ENCODE measurements around the gene BAHCC1.

The BAHCC1 gene

DNA sequence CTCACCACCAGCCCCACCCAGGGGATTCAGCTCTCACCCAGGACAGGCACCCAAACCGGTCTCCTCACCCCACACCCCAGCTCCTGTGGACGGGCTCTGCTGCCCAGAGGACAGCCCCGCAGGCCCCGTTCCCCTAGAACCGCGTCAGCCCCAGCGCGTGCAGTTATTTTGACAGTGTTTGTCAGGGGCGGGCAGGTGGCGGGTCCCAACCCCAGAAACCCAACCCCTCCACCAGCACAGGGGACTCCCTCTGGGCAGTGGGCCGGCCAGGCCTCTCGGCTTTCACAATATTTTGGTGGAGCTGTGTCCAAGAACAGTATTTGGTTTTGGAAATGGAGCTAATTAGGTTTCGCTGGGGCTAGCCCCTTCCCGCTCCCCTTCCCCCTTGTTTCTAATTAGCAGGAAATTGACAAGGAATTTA lies 44.8 kb downstream of the BAHCC1 start:
- in situ Hi-C loops (cut with MboI; ENCODE audit: low sequenced_read_pairs) = no loop called here

DNA sequence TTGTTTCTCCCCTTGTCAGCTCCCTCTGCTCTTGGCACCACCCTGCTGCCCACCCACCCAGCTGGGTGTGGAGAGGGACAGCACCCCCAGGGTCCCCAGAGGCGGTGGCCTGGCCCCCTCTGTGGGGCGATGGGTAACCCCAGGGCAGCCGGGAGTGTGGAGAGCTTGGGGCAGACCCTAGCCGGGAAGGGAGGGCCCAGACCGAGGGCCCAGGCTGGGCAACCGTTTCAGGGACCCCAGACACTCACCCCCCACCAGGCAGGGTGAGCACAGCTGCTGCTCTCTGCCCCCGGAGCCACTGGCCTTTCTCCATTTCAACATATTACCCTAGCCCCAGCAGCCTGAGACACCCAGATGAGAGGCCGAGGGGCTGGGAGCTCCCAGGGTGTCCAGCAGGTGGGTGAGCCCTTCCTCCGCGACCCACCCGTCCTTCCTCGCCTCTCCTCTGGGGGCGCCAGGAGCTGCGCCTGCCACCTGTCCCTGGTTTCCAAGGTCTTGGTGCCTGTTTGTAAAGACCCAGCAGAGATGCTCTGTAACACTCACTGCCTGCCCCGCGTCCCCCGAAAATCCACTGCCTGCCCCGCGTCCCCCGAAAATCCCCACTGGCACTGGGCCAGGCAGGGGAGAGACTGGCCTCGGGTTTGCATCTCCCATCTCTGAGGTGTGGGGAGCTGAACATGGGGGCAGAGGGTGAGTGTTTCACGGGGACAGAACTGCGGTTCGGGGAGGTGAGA lies 45.4 kb downstream of the BAHCC1 start:
- in situ Hi-C loops (cut with MboI; ENCODE audit: low sequenced_read_pairs) = no loop called here

GRCh38 chr17:81442791-81443190 lies 47.5 kb downstream of the BAHCC1 start:
- in situ Hi-C loops (cut with MboI; ENCODE audit: low sequenced_read_pairs) = no loop called here

- in situ Hi-C loops (cut with MboI; ENCODE audit: low sequenced_read_pairs) = no loop called here
These were observed 48.0 kb downstream of the BAHCC1 start for GRCh38 chr17:81443269-81443668.

GRCh38 chr17:81444610-81445339 lies 49.5 kb downstream of the BAHCC1 start:
- in situ Hi-C loops (cut with MboI; ENCODE audit: low sequenced_read_pairs) = no loop called here

- in situ Hi-C loops (cut with MboI; ENCODE audit: low sequenced_read_pairs) = no loop called here
These were observed 50.6 kb downstream of the BAHCC1 start for GRCh38 chr17:81445642-81446503.

DNA sequence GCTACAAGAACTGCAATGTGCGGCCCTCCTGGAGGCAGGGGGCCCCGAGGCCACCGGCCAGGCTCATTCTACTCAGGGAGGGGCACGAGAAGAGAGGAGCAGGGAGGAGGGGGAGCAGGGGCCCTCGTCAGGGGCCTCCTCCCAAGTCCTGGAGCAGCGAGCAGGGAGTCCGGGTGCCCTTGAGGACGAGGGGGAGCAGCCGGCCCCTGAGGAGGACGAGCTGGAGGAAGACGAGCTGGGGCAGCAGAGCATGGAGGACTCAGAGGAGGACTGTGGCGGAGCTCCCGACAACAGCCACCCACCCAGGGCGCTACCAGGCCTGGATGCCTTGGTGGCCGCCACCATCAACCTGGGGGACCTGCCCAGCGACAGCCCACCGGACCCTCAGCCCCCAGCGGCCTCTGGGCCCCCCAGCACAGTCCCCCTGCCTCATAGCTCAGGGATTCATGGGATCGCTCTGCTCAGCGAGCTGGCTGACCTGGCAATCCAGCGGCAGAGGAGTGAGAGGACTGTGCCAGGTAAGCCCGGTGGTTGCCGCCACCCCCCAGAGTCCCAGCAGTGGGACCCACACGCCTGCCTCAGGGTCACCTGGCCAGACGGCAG lies 52.2 kb downstream of the BAHCC1 start:
- in situ Hi-C loops (cut with MboI; ENCODE audit: low sequenced_read_pairs) = no loop called here

GRCh38 chr17:81448442-81448841 lies 53.2 kb downstream of the BAHCC1 start:
- in situ Hi-C loops (cut with MboI; ENCODE audit: low sequenced_read_pairs) = no loop called here

GRCh38 chr17:81448950-81449349 lies 53.7 kb downstream of the BAHCC1 start:
- in situ Hi-C loops (cut with MboI; ENCODE audit: low sequenced_read_pairs) = no loop called here

DNA sequence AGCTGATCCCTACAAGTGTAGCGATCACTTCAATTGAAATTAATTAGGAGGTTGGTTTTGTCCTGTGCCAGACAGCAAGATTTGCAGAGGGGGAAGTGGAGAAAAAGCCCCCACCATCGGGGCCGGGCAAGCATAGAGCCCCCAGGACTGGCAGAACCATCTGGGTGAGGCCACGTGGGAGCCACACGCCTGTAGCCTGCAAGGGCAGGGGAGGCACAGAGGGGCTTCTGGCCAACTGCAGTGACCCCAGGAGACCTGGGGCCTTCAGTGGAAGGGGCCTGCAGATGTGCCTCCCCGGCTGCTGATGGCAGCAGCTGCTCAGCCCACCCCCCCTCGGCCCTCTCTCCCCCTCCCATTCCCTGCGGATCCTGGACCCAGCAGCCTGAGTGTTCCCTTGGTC lies 54.1 kb downstream of the BAHCC1 start:
- in situ Hi-C loops (cut with MboI; ENCODE audit: low sequenced_read_pairs) = no loop called here

DNA sequence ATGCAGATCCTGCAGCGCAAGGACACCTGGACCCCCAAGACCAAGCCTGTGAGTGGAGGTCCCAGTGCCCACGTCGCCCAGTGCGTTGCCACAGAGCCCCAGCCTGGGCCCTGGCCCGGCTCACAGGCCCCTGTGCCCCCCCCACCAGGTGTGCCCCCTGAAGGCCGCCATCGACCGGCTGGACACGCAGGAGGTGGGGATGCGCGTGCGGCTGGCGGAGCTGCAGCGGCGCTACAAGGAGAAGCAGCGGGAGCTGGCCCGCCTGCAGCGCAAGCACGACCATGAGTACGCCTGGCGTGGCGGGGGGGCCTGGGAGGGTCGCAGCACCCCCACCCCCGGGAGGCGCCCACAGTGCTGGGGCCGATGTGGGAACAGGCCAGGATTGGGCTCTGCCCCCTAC lies 56.6 kb downstream of the BAHCC1 start:
- in situ Hi-C loops (cut with MboI; ENCODE audit: low sequenced_read_pairs) = no loop called here

- in situ Hi-C loops (cut with MboI; ENCODE audit: low sequenced_read_pairs) = no loop called here
These were observed 57.3 kb downstream of the BAHCC1 start for GRCh38 chr17:81452551-81452950.

DNA sequence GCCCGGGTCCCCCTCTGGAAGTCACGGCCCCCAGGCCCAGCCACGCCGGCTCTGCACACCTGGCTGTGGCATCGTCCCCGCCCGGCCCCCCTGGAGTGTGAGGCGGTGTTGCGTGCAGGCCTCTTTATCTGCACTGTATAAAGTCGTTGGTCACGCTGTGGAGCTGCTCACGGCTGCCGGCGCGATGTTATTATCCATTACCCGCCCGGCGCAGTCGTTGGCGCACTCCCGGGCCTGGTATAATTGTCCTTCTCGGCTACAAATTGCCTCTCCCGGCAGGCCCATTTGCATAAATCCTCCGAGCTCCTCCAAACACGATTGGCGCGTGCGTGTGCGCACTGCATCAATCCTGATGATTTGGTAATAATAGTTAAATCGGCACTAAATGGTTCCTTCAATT lies 57.8 kb downstream of the BAHCC1 start:
- in situ Hi-C loops (cut with MboI; ENCODE audit: low sequenced_read_pairs) = no loop called here

- in situ Hi-C loops (cut with MboI; ENCODE audit: low sequenced_read_pairs) = no loop called here
These were observed 58.5 kb downstream of the BAHCC1 start for GRCh38 chr17:81453712-81454111.

- in situ Hi-C loops (cut with MboI; ENCODE audit: low sequenced_read_pairs) = no loop called here
These were observed 59.2 kb downstream of the BAHCC1 start for GRCh38 chr17:81454473-81454872.

DNA sequence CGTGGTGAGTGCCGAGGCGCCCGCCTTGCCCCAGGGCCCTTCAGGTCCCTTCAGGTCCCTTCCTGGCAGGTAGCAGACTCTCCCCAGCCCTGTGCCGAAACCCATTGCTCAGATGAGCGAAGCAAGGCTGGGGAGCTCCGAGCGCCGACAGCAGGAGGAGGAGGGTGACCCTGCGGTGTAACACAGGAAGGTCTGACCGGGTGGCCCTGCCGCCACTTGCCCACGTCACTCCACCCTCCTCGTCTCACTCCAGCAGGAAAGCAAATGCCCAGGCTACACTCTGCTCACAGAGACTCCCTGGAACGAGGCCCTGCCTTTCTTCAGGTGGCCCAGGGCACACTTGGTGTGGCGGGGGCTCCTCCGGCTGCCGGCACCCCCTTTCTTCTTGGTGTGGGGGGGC lies 60.1 kb downstream of the BAHCC1 start:
- in situ Hi-C loops (cut with MboI; ENCODE audit: low sequenced_read_pairs) = no loop called here

- in situ Hi-C loops (cut with MboI; ENCODE audit: low sequenced_read_pairs) = no loop called here
These were observed 60.8 kb downstream of the BAHCC1 start for GRCh38 chr17:81456091-81456490.

DNA sequence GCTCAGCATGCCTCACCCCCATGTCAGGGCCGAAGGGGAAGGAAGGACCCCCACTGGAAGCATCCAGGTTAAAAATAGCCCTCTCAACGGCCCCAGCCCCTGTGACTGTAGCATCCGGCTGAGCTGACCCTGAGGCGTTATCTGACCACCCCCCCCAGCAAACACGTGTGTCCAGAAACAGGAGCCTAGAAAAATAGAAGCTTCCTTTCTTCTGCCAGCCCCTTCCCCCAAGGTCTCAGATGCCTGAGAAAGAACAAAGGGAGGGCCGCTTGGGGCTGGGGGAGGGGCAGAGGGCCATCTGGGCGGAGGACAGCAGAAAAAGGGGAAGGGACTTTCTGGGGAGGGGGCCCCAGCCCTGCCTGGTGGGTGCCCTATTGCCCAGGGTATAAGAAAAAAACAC lies 61.5 kb downstream of the BAHCC1 start:
- in situ Hi-C loops (cut with MboI; ENCODE audit: low sequenced_read_pairs) = no loop called here

GRCh38 chr17:81457401-81457800 lies 62.1 kb downstream of the BAHCC1 start:
- in situ Hi-C loops (cut with MboI; ENCODE audit: low sequenced_read_pairs) = no loop called here

DNA sequence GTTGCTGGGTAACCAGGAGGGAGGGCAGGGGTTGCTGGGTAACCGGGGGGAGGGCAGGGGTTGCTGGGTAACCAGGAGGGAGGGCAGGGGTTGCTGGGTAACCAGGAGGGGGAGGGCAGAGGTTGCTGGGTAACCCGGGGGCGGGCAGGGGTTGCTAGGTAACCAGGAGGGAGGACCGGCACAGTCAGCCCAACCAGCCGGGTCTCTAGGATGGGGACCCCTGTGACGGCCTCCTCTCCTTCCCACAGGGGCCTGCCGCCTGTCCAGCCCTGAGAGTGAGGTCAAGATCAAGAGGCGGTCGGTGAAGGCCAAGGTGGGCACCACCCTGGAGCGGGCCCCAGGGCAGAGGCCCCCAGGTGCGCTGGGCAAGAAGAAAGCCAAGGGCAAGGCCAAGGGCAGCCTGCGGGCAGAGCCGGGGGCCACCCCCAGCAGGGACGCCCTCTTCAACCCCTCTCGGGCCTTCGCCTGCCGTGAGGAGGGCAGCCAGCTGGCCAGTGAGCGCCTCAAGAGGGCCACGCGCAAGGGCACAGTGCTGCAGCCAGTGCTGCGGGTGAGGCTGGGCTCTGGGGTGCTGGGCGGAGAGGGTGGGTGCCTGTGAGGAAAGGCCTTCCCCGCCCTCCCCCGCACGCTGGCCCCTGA lies 62.8 kb downstream of the BAHCC1 start:
- in situ Hi-C loops (cut with MboI; ENCODE audit: low sequenced_read_pairs) = no loop called here

GRCh38 chr17:81458628-81459027 lies 63.4 kb downstream of the BAHCC1 start:
- in situ Hi-C loops (cut with MboI; ENCODE audit: low sequenced_read_pairs) = no loop called here

All from HL-60/S4 treated with phorbol 12-myristate 13-acetate at 8.2 ng/mL for 4 days and 3 days (cell line).